Stimulated activated CD4-positive, alpha-beta T cell treated with anti-CD3 and anti-CD28 coated beads, Interleukin-4, amount 100 ng/mL, for 48 hours (primary cell): ENCODE data around the gene RPS15.

ENCODE experiments used
- DNase-seq, 2 donors: peaks; one replicate each; pipeline ENCODE4 v3.0.0-alpha.2; 2020; ENCODE audit warnings: low read depth in 2 of 2

The RPS15 gene

DNA sequence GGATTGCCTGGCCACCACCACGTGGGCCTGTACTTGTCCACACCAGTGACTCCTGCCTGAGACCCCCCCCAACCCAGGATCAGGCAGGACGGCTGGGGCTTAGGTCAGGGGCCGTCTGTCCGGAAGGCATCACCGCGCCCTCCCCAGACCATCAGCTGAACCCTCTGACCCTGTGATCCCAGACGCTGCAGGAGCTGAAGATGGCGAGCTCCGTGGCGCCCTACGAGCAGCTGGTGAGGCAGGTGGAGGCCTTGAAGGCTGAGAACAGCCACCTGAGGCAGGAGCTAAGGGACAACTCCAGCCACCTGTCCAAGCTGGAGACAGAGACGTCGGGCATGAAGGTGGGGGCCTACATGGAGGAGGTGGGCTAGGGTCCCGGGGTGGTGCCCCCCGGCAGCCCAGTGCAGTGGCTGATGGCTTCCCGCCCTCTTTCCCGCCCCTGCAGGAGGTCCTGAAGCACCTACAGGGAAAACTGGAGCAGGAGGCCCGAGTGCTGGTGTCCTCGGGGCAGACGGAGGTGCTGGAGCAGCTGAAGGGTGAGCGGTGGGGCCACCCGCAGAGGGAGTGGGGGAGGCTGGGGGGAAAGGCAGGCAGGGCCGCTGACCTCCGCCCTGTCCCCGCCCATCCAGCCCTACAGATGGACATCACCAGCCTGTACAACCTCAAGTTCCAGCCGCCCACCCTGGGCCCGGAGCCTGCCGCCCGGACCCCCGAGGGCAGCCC lies 14.8 kb downstream of the RPS15 start:
- no peak for DNase-seq

DNA sequence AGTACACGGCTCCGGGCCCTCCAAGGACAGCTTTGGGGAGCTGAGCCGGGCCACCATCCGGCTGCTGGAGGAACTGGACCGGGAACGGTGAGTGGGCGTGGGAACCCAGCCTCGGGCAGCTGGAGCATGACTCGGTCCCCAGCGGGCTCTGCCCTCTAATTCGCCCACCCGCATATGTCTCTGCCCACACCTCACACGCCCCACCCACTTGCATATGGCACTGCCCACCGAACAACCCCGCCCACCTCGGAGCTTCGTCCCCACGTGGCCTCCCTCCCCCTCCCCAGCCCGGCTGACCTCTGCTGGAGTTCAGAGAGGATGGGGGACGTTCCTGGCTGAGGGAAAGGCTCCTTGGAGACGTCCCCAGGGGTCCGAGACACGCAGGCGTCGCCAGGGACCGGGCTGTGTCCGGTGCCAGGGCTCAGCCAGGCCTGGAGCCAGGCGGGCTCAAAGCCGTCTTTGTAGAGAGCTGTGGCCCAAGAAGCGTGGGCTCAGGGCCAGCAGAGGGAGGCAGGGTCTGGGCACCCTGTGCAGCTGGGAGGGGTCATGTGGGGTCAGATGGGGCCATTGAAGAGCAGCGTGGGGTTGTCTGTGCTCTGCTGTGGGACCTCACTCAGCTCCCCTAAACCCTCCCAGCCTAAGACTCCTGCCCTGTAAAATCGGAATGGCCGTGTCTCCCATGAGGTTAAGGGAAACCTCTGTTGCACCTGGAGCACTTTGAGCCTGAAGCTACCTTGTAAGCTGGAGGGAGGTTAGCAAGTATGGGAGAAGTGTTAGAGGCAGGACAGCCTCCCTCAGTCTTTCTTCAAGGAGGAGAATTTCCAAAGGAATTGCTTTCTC lies 15.5 kb downstream of the RPS15 start:
- no peak for DNase-seq

DNA sequence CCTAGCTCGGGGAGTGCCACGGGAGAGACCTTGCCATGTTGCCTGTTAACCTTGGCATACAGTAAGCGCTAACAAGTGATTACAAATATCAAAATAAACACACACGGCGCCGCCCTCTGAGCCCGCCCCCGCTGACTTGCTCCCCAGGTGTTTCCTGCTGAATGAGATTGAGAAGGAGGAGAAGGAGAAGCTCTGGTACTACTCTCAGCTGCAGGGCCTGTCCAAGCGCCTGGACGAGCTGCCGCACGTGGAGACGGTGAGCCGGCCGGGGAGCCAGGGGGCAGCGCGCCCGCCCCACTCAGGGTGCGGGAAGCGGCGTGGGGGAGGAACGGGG lies 16.8 kb downstream of the RPS15 start:
- no peak for DNase-seq

DNA sequence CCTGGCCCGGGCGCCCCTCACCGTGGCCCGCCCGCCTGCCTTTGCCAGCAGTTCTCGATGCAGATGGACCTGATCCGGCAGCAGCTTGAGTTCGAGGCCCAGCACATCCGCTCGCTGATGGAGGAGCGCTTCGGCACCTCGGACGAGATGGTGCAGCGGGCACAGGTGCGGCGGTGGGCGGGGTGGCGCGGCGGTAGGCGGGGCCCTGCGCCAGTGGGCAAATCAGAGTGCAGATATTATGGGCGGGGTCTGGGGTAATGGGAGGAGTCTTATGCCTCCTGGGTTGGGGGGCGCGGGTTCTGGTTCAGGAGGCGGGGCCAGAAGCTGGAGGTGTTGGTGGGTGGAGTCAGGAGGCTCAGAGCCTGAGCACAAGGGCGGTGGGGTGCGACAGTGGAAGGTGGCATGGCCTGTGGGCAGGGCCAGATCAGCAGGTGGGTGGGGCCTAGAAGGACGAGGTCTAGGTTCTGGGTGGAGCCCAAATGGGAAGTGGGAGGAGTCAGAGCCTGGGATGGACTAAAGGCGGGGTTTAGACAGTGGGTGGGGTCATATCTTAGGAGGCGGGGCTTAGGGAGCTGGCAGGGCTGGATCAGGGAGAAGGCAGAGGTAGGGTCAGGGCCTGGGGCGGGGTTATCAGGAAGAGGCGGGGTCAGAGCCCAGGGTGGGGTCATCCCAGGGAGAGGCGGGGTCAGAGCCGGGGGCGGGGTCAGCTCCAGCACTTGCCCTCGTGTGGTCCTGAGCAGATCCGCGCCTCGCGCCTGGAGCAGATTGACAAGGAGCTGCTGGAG lies 17.3 kb downstream of the RPS15 start:
- peak; percentile 64 to 66 for DNase-seq

DNA sequence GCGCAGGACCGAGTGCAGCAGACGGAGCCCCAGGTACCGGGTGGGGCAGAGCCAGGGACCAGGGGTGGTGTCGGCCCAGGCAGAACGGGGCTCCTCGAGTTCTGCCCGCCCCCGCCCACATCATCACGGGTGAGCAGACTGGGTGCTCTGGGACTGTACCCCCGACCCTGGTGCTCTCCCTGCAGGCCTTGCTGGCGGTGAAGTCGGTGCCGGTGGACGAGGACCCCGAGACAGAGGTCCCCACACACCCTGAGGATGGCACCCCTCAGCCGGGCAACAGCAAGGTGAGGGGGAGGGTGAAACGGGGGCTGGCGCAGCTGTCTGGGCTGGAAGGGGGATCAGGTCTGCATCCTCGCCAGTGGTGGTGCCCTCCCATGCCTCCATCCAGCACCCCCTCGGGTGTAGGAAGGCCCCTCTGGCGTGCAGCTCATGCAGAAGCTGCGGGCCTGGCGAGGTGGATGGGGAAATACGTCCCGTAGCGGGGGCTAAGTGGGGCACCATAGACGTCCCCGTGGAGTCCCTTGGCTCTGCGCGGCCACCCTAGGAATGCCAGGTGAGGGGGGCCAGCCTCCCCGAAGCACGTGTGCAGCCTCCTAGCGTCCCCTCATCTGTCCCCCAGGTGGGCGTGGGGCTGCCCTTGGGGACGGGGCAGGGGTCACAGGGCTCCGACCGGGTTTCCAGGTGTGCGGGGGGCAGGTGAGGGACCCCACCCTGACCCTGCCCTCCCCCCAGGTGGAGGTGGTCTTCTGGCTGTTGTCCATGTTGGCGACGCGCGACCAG lies 18.1 kb downstream of the RPS15 start:
- no peak for DNase-seq

DNA sequence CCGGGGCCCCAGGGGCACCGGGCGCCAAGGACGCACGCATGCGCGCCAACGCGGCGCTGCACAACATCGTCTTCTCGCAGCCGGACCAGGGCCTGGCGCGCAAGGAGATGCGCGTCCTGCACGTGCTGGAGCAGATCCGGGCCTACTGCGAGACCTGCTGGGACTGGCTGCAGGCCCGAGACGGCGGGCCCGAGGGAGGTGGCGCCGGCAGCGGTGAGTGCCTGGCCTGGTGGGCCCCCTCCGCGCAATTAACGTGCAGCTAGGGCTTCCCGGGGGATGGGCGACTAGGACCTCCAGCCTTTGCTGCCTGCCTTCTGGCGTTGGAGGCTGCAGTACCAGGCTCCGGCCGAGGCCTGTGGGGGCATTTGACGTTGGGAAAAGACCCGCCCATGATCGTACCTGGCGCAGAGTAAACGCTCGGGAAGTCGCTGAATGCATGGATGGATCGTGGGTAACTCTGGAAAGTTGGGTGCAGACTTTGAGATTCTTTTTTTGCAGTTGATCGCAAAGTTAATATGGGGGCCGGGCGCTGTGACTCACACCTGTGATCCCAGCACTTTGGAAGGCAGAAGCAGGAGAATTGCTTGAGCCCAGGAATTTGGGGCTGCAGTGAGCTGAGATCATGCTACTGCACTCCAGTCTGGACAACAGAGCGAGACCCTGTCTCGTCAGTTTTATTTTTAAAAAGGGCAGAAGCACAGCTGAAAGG lies 19.0 kb downstream of the RPS15 start:
- DNase-seq: no peak

DNA sequence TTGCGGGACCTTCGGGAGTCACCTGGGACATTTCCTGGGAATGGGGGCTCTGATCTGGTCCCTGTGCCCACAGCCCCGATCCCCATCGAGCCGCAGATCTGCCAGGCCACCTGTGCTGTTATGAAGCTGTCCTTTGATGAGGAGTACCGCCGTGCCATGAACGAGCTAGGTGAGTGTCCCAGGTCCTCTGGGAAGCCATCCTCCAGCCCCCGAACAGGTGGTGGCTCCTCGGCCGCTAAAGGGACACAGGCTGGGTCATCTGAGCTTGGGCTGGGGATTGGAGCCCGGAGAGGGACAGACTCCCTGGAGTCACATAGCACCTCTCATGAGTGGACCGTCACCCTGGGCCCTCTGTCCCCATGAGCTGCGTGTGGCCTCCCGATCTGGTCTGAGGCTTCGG lies 19.7 kb downstream of the RPS15 start:
- DNase-seq: no peak

DNA sequence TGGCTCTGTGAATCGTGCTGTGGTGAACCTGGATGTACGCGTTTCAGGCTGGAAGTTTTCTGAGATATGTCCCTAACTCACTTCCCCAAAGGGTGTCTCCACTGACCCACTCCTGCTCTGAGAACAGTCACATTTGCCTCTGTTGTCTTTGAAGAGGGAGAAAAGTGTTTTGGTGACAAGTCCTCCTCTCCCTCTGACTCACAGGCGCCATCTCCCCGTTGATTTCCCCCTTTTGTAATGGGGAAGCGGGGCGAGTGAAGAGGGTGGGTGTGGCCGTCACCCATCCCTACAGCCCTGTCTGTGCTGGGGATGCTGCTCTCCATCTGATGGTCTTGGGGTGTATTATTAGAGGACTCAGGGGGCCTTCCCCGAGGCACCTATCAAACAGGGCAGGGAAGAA lies 21.3 kb downstream of the RPS15 start:
- DNase-seq: no peak

DNA sequence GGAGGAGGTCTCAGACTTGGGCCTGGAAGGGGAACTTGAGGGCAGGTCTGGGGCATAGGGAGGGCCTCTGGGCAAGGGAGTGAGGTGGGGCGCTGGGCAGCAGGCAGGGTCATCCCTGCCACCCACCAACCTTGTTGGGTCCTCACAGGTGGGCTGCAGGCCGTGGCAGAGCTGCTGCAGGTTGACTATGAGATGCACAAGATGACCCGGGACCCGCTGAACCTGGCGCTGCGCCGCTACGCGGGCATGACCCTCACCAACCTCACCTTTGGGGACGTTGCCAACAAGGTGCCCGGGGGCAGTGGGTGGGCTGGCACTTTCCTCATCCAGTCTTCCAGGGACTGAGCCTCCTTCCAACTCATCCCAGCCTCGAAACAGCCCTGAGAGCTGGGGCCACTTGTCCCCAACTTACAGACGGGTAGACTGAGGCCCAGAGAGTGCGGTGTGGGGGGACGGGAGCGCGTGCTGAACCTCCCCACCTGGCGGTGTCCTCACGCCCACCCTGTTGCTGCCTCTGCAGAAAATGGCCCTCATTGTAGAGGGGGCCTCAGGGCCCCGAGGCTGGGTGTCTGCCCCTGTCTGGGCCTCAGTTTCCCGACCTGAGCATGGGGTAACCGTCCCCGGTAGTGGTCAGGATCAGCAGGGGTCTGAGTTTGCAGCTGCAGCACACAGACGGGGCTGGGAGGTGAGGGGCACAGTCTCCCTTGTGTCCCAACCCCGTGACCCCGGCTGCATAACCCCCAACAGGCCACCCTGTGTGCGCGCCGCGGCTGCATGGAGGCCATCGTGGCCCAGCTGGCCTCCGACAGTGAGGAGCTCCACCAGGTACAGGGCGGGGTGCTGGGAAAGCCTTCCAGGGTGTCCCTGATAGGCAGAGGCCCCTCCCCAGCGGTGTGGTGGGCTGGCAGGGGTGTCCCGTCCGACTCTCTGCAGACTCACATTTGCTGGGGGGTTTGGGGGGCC lies 22.1 kb downstream of the RPS15 start:
- DNase-seq: no peak

DNA sequence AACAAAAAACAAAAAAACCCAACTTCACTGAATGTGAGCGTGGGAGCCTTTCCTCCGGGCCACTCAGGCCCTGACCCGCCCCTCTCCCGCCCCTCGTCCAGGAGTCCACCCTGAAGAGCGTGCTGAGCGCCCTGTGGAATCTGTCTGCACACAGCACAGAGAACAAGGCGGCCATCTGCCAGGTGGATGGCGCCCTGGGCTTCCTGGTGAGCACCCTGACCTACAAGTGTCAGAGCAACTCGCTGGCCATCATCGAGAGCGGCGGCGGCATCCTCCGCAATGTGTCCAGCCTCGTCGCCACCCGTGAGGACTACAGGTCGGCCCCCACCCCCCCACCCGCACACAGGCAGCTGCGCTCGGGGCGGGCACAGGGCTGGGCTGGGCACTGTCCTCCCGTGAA lies 23.7 kb downstream of the RPS15 start:
- DNase-seq: no peak

DNA sequence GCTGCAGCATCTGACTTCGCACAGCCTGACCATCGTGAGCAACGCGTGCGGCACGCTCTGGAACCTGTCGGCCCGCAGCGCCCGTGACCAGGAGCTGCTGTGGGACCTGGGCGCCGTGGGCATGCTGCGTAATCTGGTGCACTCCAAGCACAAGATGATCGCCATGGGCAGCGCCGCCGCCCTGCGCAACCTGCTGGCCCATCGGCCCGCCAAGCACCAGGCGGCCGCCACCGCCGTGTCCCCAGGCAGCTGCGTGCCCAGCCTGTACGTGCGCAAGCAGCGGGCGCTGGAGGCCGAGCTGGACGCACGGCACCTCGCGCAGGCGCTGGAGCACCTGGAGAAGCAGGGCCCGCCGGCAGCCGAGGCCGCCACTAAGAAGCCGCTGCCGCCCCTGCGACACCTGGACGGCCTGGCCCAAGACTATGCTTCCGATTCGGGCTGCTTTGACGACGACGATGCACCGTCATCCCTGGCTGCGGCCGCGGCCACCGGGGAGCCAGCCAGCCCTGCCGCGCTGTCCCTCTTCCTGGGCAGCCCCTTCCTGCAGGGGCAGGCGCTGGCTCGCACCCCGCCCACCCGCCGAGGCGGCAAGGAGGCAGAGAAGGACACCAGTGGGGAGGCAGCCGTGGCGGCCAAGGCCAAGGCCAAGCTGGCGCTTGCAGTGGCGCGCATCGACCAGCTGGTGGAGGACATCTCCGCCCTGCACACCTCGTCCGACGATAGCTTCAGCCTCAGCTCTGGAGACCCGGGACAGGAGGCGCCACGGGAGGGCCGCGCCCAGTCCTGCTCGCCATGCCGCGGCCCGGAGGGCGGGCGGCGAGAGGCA lies 27.2 kb downstream of the RPS15 start:
- no peak for DNase-seq

DNA sequence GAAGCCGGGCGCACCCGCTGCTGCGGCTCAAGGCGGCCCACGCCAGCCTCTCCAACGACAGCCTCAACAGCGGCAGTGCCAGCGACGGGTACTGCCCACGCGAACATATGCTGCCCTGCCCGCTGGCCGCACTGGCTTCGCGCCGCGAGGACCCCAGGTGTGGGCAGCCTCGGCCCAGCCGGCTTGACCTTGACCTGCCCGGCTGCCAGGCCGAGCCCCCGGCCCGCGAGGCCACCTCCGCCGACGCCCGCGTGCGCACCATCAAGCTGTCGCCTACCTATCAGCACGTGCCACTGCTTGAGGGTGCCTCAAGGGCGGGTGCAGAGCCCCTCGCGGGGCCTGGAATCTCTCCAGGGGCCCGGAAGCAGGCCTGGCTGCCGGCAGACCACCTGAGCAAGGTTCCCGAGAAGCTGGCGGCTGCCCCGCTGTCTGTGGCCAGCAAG lies 27.8 kb downstream of the RPS15 start:
- no peak for DNase-seq

DNA sequence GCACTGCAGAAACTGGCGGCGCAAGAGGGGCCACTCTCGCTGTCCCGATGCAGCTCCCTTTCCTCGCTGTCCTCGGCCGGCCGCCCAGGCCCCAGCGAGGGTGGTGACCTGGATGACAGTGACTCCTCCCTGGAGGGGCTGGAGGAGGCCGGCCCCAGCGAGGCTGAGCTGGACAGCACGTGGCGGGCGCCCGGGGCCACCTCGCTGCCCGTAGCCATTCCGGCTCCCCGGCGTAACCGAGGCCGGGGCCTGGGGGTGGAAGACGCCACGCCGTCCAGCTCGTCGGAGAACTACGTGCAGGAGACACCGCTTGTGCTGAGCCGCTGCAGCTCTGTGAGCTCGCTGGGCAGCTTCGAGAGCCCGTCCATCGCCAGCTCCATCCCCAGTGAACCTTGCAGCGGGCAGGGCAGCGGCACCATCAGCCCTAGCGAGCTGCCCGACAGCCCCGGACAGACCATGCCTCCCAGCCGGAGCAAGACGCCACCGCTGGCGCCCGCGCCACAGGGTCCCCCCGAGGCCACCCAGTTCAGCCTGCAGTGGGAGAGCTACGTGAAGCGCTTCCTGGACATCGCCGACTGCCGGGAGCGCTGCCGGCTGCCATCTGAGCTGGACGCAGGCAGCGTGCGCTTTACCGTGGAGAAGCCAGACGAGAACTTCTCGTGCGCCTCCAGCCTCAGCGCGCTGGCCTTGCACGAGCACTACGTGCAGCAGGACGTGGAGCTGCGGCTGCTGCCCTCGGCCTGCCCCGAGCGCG lies 28.4 kb downstream of the RPS15 start:
- no peak for DNase-seq

DNA sequence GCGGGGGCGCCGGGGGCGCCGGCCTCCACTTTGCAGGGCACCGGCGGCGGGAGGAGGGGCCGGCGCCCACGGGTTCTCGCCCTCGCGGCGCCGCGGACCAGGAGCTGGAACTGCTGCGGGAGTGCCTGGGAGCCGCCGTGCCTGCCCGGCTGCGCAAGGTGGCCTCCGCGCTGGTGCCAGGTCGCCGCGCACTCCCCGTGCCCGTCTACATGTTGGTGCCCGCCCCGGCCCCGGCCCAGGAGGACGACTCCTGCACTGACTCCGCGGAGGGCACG lies 29.0 kb downstream of the RPS15 start:
- DNase-seq: no peak

DNA sequence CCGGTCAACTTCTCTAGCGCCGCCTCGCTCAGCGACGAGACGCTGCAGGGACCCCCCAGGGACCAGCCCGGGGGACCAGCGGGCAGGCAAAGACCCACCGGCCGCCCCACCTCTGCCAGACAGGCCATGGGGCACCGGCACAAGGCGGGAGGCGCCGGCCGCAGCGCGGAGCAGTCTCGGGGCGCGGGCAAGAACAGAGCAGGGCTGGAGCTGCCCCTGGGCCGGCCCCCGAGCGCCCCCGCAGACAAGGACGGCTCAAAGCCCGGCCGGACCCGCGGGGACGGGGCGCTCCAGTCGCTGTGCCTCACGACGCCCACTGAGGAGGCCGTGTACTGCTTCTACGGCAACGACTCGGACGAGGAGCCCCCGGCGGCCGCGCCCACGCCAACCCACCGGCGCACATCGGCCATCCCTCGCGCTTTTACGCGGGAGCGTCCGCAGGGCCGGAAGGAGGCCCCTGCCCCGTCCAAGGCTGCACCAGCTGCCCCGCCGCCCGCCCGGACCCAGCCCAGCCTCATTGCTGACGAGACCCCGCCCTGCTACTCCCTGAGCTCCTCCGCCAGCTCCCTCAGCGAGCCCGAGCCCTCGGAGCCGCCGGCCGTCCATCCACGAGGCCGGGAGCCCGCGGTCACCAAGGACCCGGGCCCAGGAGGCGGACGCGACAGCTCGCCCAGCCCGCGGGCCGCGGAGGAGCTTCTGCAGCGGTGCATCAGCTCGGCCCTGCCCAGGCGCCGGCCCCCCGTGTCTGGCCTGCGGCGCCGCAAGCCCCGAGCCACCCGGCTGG lies 29.5 kb downstream of the RPS15 start:
- DNase-seq: no peak

DNA sequence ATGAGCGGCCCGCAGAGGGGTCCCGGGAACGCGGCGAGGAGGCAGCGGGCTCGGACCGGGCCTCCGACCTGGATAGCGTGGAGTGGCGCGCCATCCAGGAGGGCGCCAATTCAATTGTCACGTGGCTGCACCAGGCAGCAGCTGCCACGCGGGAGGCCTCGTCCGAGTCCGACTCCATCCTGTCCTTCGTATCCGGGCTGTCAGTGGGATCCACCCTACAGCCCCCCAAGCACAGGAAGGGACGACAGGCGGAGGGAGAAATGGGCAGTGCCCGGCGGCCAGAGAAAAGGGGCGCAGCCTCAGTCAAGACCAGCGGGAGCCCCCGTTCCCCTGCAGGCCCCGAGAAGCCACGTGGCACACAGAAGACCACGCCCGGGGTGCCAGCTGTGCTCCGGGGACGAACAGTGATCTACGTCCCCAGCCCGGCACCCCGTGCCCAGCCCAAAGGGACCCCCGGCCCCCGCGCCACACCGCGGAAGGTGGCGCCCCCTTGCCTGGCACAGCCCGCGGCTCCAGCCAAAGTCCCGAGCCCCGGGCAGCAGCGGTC lies 30.2 kb downstream of the RPS15 start:
- no peak for DNase-seq

DNA sequence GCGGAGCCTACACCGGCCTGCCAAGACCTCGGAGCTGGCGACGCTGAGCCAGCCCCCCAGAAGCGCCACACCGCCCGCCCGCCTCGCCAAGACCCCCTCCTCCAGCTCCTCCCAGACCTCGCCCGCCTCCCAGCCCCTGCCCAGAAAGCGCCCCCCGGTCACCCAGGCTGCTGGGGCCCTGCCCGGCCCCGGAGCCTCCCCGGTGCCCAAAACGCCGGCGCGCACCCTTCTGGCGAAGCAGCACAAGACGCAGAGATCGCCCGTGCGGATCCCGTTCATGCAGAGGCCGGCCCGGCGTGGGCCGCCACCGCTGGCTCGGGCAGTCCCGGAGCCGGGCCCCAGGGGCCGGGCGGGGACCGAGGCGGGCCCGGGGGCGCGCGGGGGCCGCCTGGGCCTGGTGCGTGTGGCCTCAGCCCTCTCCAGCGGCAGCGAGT lies 30.6 kb downstream of the RPS15 start:
- DNase-seq: peak in 1 of 2 donors; percentile 49
